ENCODE data around the gene TSPAN33. TPM values are rescaled to one million over a fixed set of nuclear protein-coding genes. Genes with fewer than 3 reads are reported as not detected.
A peak's percentile ranks its signal among the peaks of the same experiment; 100 is the strongest.

TSPAN33 gene
- total and polyA plus RNA-seq, 9 of the 15 experiments (the other 6 are each of a cell fraction or from before 2014, with no cell fraction given): 0.03 to 1.5 (median 0.23) TPM; not detected in 2

DNA sequence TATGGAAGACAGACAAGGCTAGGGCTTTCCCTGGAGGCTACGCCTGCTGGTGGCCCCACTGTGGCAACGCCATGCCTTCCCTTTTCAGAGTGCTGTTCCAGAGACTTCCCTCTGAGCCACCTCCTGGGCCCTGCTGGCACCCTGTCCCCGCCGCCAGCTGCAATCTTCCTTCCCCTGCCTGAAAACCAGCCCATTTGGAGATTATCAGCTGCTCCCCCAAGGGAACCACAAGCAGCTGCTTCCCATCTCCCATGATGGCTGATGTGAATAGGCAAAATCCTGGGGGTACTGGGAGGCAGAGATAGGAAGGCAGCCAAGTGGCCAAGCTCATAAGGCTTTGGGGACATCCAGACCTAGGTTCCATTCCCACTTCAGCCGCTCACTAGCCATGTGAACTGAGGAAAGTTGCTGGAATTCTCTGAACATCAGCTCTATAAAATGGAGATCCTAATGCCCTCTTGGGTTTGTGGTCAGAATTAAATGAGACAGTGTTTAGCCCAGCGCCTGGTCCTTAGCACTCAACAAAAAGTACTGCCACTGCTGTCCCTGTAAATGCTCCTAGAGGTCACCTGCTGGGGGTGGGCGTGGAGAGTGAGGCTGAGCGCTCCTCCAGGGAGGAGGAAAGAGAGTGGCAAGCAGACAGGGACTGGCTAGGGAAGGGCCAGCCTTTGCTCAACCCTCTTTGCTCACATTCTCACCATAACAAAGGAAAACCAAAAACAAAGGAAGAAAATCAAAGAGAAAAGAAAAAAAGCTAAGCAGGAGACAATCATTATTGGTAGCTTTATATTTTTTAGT, 5.9 kb downstream of the TSPAN33 start (continued):
- TF ChIP-seq PRMT5 (CRISPR knock-in tag; IDR thresholded peaks at IDR 0.05) (no peak), ZNF121 (CRISPR knock-in tag; conservative IDR thresholded peaks at IDR 0.05) (no peak), PRPF4 (IDR thresholded peaks at IDR 0.05; ENCODE audit: insufficient read depth, low read depth, low read length, poor library complexity, severe bottlenecking) (no peak), PHF20 (IDR thresholded peaks at IDR 0.05; ENCODE audit: partially characterized antibody) (no peak), ZNF165 (CRISPR knock-in tag; IDR thresholded peaks at IDR 0.05; ENCODE audit: borderline replicate concordance) (no peak), GABPB1 (CRISPR knock-in tag; IDR thresholded peaks at IDR 0.05) (no peak), GATAD2A (IDR thresholded peaks at IDR 0.05) (0 out of 2 replicates have a peak, but pooled peaks have one; percentile 44), BHLHE40 (IDR thresholded peaks at IDR 0.05; ENCODE audit: low read length) (peak; percentile 31; the same call in 1 of the 2 replicates), PHF21A (IDR thresholded peaks at IDR 0.05; ENCODE audit: borderline replicate concordance, low read depth) (no peak), KDM1A (IDR thresholded peaks at IDR 0.05) (peak; percentile 88 to 93), MAZ (CRISPR knock-in tag; conservative IDR thresholded peaks at IDR 0.05 in 1 of 2, IDR thresholded peaks at IDR 0.05 in 1 of 2) (peak in 1 of 2 experiments; percentile 86; a peak in 2 of 4 replicates), SMAD1 (IDR thresholded peaks at IDR 0.05; ENCODE audit: low read depth, low read length, partially characterized antibody) (peak; percentile 67), MYNN (IDR thresholded peaks at IDR 0.05) (peak; percentile 94), MYNN (CRISPR knock-in tag; IDR thresholded peaks at IDR 0.05) (no peak), STAG1 (CRISPR knock-in tag; IDR thresholded peaks at IDR 0.05; ENCODE audit: borderline replicate concordance) (no peak), SAFB (IDR thresholded peaks at IDR 0.05; ENCODE audit: borderline replicate concordance, low read depth, low read length) (no peak)
- TF ChIP-seq, protein P1, sequence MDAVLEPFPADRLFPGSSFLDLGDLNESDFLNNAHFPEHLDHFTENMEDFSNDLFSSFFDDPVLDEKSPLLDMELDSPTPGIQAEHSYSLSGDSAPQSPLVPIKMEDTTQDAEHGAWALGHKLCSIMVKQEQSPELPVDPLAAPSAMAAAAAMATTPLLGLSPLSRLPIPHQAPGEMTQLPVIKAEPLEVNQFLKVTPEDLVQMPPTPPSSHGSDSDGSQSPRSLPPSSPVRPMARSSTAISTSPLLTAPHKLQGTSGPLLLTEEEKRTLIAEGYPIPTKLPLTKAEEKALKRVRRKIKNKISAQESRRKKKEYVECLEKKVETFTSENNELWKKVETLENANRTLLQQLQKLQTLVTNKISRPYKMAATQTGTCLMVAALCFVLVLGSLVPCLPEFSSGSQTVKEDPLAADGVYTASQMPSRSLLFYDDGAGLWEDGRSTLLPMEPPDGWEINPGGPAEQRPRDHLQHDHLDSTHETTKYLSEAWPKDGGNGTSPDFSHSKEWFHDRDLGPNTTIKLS (IDR thresholded peaks at IDR 0.05; ENCODE audit: borderline replicate concordance, low read depth): peak; percentile 26; the same call in 1 of the 2 replicates
- TF ChIP-seq, protein P2, sequence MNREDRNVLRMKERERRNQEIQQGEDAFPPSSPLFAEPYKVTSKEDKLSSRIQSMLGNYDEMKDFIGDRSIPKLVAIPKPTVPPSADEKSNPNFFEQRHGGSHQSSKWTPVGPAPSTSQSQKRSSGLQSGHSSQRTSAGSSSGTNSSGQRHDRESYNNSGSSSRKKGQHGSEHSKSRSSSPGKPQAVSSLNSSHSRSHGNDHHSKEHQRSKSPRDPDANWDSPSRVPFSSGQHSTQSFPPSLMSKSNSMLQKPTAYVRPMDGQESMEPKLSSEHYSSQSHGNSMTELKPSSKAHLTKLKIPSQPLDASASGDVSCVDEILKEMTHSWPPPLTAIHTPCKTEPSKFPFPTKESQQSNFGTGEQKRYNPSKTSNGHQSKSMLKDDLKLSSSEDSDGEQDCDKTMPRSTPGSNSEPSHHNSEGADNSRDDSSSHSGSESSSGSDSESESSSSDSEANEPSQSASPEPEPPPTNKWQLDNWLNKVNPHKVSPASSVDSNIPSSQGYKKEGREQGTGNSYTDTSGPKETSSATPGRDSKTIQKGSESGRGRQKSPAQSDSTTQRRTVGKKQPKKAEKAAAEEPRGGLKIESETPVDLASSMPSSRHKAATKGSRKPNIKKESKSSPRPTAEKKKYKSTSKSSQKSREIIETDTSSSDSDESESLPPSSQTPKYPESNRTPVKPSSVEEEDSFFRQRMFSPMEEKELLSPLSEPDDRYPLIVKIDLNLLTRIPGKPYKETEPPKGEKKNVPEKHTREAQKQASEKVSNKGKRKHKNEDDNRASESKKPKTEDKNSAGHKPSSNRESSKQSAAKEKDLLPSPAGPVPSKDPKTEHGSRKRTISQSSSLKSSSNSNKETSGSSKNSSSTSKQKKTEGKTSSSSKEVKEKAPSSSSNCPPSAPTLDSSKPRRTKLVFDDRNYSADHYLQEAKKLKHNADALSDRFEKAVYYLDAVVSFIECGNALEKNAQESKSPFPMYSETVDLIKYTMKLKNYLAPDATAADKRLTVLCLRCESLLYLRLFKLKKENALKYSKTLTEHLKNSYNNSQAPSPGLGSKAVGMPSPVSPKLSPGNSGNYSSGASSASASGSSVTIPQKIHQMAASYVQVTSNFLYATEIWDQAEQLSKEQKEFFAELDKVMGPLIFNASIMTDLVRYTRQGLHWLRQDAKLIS (CRISPR knock-in tag; IDR thresholded peaks at IDR 0.05): no peak
- TF ChIP-seq, protein P3, sequence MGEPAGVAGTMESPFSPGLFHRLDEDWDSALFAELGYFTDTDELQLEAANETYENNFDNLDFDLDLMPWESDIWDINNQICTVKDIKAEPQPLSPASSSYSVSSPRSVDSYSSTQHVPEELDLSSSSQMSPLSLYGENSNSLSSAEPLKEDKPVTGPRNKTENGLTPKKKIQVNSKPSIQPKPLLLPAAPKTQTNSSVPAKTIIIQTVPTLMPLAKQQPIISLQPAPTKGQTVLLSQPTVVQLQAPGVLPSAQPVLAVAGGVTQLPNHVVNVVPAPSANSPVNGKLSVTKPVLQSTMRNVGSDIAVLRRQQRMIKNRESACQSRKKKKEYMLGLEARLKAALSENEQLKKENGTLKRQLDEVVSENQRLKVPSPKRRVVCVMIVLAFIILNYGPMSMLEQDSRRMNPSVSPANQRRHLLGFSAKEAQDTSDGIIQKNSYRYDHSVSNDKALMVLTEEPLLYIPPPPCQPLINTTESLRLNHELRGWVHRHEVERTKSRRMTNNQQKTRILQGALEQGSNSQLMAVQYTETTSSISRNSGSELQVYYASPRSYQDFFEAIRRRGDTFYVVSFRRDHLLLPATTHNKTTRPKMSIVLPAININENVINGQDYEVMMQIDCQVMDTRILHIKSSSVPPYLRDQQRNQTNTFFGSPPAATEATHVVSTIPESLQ (CRISPR knock-in tag; IDR thresholded peaks at IDR 0.05): no peak
- TF ChIP-seq, protein P4, sequence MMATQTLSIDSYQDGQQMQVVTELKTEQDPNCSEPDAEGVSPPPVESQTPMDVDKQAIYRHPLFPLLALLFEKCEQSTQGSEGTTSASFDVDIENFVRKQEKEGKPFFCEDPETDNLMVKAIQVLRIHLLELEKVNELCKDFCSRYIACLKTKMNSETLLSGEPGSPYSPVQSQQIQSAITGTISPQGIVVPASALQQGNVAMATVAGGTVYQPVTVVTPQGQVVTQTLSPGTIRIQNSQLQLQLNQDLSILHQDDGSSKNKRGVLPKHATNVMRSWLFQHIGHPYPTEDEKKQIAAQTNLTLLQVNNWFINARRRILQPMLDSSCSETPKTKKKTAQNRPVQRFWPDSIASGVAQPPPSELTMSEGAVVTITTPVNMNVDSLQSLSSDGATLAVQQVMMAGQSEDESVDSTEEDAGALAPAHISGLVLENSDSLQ (IDR thresholded peaks at IDR 0.05): no peak

All from K562 (cell line).